ENCODE results near the gene ZNF224.
"Not testable (repeated sequence)": the region's sequence is repeated elsewhere in the genome, so short reads cannot be mapped to it uniquely, and the experiment has no call there.

Gene ZNF224

GRCh38 chr19:44093931-44094765, at the start of gene ZNF224:
ZNF224 (plus strand) TSS chr19:44094361; CDS start chr19:44097874, 3,513 bp downstream.
- DNase-seq = peak; percentile 84

DNA sequence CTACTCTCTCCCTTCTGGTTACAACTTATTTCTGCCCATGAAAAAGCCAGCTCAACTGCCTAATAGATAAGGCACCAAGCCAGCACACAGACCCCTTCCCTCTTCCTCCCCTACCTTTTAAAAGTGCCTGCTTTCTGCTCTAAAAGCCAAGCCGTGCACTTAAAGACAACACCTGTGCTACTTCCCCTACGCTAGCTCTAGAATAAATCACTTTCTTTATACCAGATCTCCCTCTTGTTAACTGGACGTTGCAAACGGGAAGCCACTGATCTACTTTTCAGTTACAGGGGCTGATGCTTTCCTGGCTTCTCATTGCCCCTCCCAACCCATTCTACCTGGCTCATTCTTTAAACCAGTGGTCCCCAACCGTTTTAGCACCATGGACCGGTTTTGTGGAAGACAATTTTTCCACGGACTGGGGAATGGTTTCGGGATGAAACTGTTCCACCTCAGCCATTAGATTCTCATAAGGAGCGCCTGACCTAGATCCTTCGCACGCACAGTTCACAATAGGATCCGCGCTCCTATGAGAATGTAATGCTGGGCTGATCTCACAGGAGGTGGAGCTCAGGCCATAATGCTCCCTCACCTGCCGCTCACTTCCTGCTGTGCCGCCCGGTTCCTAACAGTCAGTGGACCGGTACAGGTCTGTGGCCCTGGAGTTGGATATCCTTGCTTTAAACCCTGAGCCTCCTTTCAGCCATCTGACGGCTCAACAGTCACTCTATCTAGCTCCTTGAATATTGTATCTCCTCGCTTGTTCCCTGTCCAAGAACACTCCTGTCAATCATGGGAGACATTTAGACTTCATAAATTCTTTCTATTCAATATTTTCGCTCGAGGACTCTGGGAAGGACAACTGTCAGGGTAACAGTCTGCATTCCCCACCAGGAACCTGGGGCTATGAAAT, 43.2 kb upstream of the ZNF224 start:
- peak; percentile 48 for DNase-seq

DNA sequence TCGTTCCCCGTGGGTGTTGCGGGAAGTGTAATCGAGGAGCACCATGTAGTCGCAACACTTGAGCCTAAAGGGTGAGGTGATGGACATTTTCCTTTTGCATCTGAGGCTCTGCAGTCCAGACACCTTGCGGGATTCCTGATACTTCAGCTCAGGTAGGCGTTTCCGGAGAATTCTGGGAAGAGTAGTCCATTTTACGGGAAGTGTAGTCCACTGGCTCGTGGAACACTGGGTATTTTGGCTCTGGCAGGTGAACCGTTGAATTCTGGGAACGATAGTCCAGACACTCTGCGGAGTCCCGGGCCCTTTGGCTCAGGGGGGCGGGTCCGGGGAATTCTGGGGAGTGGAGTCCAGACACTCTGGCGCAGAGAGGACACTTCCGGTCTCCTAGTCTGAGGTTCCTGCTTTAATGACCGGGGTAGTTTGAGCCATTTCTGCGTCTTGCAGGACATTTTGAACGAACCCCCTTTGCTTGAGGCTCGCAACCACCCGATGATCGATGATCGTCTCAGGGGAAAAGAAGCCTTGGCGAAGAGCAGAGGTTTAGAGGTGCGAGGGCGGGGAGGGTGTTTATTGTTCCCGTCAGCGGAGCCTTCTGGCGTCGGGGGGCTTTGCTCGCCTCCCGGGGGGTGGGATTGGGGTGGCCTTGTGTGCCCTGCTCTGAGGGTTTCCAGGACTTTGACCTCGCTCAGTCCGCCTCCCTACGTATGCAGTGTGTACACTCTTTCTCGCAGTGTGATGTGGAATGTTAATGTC, 42.3 kb upstream of the ZNF224 start, which contains the start of gene ZNF223:
TSS of gene ZNF223 (plus strand) at position 387 of the 753 bp plus-strand sequence. CDS start 3,141 bp downstream, outside the sequence.
- peak; percentile 87 for DNase-seq

GRCh38 chr19:44055870-44056269, 38.3 kb upstream of the ZNF224 start:
- DNase-seq = no peak

DNA sequence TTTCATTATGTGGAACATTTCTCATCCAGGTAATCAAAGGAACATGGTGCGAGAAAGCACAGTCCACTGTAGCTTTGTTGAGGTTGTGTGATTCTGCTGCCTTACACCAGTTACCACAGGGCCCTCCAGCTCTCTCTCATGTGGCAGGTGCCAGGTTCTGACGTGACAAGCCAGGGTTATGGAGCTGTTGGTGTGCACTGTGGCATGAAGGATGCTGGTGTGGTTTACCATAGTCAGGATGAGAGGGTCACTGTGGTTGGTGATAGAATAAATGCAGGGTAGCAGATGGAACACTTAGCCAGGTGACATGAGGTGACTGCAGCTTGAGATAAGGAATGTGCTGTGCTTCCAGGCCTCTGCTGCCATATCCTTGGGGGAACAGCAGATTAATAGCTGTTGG, 34.9 kb upstream of the ZNF224 start:
- DNase-seq = no peak

DNA sequence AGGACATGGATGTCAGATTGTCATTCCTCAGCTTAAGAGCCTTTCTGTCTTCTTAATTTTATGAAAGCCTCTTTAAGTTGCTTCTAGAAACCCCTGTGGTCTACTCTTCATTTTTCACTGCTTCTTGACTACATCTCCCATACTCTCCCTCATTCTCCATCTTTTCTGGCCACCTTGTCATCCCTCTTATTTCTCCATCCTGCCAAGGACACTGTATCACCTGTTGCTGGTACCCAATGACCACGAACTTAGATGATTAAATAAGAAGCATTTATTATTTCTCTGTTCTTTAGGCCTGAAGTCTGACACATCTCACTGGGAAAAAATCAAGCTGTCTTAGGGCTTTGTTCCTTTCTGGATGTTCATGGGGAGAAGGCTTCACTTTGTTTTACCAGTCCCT, 33.1 kb upstream of the ZNF224 start:
- DNase-seq = no peak

- DNase-seq = no peak
Observed at GRCh38 chr19:44066305-44066704, 27.9 kb upstream of the ZNF224 start.

- DNase-seq = no peak
Observed at GRCh38 chr19:44069415-44069814, 24.7 kb upstream of the ZNF224 start.

DNA sequence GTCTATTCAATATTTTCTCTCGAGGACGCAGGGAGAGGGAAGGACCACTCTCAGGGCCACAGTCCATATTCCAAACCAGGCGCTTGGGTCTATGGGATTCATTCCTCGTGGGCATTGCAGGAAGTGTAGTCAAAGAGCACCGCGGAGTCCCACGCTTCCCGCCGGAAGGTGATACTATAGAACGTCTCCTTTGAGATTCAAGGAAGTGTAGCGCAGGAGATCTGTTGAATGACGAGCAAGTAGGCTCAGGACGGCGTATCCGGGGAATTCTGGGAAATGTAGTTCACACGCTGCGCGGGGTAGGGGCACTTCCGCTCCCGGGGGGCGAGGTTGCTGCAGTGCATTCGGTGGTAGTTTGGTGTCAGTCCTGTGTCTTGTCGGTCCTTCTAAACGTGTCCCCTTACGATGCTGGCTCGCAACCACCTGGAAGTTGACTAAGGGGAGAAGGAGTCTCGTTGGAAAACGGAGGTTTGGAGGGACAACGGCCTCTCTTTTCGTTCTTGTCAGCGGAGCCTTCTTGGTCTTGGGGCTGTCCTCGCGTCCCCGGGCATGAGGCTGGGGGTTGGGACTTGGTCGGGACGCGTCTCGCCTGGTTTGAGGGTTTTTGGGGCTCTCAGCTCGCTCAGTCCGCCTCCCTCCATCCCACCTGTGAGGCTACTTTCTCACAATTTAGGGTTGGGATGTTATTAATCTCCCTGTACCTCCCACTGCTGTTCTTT, 22.2 kb upstream of the ZNF224 start, which contains the start of gene ZNF284:
TSS of gene ZNF284 (plus strand) at position 336 of the 719 bp plus-strand sequence. CDS start 4,231 bp downstream, outside the sequence.
- peak; percentile 82 for DNase-seq

DNA sequence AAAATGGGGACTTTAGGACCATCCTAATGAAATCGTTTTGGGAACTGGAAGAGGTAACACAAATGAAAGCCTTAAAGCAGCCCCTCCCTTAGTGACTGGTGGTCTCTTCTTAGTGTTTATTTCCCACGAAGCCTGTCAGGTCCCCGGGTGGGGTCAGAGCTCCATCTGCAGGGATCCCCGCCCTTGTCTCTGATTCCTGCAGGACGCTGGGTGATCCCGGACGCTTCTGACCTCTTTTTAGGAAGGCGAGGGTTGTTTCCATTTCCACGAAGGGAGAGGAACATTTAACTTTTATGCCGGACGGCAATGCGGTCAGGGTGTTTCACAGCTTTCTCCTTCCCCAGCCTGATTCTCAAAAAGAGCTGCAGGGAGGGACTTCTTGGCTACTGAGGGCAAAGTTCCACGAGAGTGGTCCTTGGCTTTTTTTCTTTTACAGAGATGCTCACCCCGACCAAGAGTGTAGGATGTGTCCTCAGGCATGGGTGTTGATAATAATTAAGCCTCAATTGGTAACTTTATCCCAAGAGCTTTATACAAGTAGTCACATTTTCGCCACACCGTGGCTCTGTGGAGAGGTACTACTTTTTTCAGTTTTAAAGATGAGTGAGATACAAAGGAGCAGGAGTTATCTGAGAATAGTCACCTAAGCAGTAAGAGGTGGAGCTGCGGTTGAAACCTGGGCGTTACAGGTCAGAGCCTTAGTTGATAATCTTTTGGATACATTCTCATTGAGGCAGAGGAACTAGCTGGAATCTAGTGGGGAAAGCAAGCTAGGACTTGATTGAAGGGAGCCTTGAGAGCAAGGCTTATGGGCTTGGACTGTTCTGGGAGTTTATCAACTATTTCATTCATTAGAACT, 21.4 kb upstream of the ZNF224 start:
- no peak for DNase-seq

- DNase-seq = no peak
Observed at GRCh38 chr19:44076325-44076724, 17.8 kb upstream of the ZNF224 start.

GRCh38 chr19:44092108-44092507, 2.1 kb upstream of the ZNF224 start:
- no peak for DNase-seq

DNA sequence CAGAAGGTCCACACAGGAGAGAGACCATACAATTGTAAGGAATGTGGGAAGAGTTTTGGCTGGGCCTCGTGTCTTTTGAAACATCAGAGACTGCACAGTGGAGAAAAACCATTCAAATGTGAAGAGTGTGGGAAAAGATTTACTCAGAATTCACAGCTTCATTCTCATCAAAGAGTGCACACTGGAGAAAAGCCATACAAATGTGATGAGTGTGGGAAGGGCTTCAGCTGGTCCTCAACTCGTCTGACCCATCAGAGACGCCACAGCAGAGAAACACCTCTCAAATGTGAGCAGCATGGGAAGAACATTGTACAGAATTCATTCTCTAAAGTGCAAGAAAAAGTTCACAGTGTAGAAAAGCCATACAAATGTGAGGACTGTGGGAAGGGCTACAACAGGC, 13.6 kb downstream of the ZNF224 start:
- DNase-seq = no peak

DNA sequence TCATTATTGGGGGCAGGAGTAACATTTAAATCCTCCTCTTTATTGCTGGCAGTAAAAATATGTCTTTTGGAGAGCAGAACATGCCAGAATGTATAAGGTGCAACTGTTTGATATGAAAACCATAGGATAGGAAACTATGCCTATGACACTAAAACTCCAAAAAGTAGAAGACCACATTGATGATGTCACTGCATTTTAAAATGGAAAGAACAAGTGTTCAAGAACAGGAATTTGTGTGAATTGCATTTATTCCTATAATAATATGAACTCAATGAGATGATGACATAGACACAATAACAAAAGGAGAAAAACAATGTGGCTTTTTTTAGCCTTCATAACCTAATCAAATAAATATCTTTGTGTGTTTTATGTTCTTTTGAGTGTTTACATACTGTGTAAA, 15.3 kb downstream of the ZNF224 start:
- DNase-seq = no peak

DNA sequence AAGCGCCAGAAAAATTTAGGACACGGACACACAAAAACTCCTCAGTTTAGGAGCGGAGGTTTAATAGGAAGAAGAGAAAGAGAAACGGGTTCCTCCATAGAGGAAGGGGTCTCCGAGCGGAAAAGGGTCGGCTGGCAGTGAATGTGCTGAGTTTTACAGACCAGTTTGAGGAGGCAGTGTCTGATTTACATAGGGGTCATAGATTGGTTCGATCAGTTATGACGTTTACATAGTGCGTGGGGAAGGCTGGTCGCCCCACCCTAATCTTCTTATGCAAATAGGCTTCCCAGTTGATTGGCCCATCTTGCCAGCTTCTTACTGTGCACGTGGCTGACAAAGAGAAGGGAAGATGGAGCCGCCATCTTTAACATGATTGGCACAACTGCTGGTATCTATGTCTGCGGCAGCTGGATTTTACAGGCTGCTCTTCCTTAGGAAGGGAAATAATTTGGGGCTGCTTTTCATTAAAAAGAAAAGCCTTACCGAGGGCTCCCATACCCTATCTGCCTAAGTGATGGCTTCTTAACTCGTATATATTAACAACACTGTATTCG, 17.8 kb downstream of the ZNF224 start:
- DNase-seq = peak; percentile 4

DNA sequence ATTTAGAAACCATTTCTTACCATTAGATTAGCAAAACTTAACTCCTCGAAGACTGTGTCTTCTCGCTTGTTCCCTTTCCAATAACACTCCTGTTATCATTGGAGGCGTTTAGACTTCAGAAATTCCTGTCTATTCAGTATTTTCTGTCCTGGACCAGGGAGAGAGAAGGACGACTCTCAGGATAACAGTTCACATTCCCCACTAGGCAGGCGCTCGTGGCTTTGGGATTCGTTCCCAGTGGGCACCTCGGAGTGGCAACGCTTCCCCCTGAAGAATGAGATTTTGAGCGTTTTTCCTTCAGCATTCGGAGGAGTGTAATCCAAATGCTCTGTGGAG, 18.6 kb downstream of the ZNF224 start:
- DNase-seq = no peak

DNA sequence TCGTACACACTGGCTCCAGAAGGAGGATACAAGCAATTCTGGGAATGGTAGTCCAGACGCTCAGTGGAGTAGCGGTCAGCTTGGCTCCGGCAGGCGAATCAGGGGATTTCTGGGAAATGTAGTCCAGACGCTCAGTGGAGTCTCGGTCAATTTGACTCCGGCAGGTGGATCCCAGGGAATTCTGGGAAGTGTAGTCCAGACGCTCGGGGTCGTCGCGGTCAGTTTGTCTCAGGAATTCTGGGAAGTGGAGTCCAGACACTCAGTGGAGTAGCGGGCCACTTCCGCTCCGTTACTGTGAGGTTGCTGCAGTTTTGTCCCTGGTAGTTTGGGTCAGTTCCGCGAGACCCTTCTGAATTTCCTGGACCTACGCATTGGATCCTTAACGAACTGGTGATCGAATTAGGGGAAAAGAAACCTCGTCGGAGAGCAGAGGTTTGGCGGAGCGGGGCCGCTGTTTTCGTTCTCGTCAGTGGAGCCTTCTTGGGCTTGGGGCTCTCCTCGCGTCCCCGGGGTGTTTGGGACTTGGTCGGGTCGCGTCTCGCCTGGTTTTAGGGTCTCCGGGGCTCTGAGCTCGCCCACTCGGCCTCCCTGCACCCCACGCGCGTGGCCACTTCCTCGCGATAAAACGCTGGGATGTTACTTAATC, 19.1 kb downstream of the ZNF224 start, which contains the start of gene ZNF225:
TSS of gene ZNF225 (plus strand) at position 262 of the 646 bp plus-strand sequence. CDS start 2,429 bp downstream, outside the sequence.
- peak; percentile 95 for DNase-seq

- no peak for DNase-seq
Observed at GRCh38 chr19:44113784-44114390, 19.7 kb downstream of the ZNF224 start.

- not testable (repeated sequence) for DNase-seq
Observed at GRCh38 chr19:44121162-44121561, 27.0 kb downstream of the ZNF224 start.

DNA sequence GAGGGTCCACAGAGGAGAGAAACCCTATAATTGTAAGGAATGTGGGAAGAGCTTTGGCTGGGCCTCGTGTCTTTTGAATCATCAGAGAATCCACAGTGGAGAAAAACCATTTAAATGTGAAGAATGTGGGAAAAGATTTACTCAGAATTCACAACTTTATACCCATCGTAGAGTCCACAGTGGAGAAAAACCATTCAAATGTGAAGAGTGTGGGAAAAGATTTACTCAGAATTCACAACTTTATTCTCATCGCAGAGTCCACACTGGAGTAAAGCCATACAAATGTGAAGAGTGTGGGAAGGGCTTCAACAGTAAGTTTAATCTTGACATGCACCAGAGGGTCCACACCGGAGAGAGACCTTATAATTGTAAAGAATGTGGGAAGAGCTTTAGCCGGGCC, 37.8 kb downstream of the ZNF224 start:
- DNase-seq = no peak

Data from DMS79 (cell line).